Left lung (tissue), 10 donors: Measurements from ENCODE around the gene DNAAF9. TPM values are rescaled to one million over a fixed set of nuclear protein-coding genes. Genes with fewer than 3 reads are reported as not detected.

Source experiments
- ATAC-seq: fragments of 200-7000 bp; cut with Tn5 transposase; one replicate; pipeline ENCODE4 v1.9.1; 2020; ENCODE audit warnings: moderate library complexity
- DNase-seq, 4 donors: peaks; one replicate each; pipeline ENCODE4 v3.0.0-alpha.2; 2013 to 2020
- H3K27ac ChIP-seq, 2 donors: fragments of 200-600 bp; sonication (generic) in 1 of 2; one replicate each; pipeline versions ENCODE4 v1.5.0 to v1.8.0; 2020 to 2021
- H3K27me3 ChIP-seq, 2 donors: fragments of 200-600 bp; sonication (generic) in 1 of 2; one replicate each; pipeline versions ENCODE4 v1.5.0 to v1.8.0; 2020 to 2021
- H3K36me3 ChIP-seq, 2 donors: fragments of 200-600 bp; sonication (generic) in 1 of 2; one replicate each; pipeline versions ENCODE4 v1.5.0 to v1.8.0; 2020 to 2021
- H3K4me1 ChIP-seq, 2 donors: fragments of 200-600 bp; one replicate each; pipeline ENCODE4 v1.8.0; 2021
- H3K4me3 ChIP-seq, 2 donors: fragments of 200-600 bp; sonication (generic) in 1 of 2; one replicate each; pipeline versions ENCODE4 v1.5.0 to v1.8.0; 2020 to 2021; ENCODE audit warnings: mild to moderate bottlenecking in 1 of 2
- H3K9me3 ChIP-seq, 2 donors: fragments of 200-600 bp; sonication (generic) in 1 of 2; one replicate each; pipeline versions ENCODE4 v1.5.0 to v1.8.0; 2020 to 2021
- intact Hi-C, 2 donors: fragments of 100-400 bp; cut with DNase I; formaldehyde crosslinking; loops; one replicate each; pipeline versions ENCODE4 v1.11.2 to v1.14.2; 2022
- polyA plus RNA-seq, 6 donors: library from polyadenylated mRNA; unstranded; fragments of 120-200 nt; gene quantifications; one replicate each; pipeline ENCODE4 v1.2.1, GENCODE V29; 2013; ENCODE audit not compliant: insufficient read length in 6 of 6
- total RNA-seq, 2 donors: library from RNA; stranded (reverse); fragmentation: NEBNext Ultra II Directional; extraction: Animal tissue kit (Norgen Biotek cat#: 25700); gene quantifications; one replicate each; pipeline ENCODE4 v1.2.1, GENCODE V29; 2021
- TF ChIP-seq, protein P1 (sequence below), 2 donors: fragments of 200-600 bp; sonication (generic) in 1 of 2; IDR thresholded peaks; one replicate each; pipeline versions ENCODE4 v1.5.0 to v1.8.0; 2021; ENCODE audit warnings: antibody characterized with exemption in 2 of 2
- donor health status: DM: no; HTN: yes; CAD: no.
- donor health status: DM: no; HTN: no; CAD: no.

The DNAAF9 gene
- total and polyA plus RNA-seq, 8 donors, result 16.9 to 26.3 (median 25.0) TPM

DNA sequence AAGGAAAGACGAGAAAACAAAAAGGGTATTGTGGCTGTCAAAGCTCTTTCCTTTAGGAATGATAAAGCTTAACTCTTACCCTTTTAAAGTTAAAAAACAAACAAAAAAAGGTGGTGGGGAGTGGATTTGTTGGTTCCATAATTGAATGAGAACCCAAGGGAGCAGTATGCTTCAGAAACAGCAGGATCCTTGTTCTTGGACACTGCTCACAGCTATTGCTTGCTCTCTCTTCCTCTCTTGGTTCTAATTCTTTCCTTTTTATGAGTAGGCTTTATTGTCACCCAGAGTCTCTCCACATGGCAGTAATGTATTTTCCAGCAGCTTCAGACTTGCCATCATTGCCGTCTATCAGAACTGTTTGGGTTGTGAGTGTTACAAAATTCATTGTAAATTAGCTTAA lies 44.7 kb upstream of the DNAAF9 start:
- Histone ChIP-seq H3K4me1 (no peaks in the 10 kb centered on the region), H3K27ac (no peak overlapping the region), H3K27me3 (no peaks in the 10 kb centered on the region), H3K4me3 (no peak overlapping the region), H3K36me3 (no peaks in the 10 kb centered on the region), H3K9me3 (no peaks in the 10 kb centered on the region)
- intact Hi-C loops, result no loop called here
- TF ChIP-seq, protein P1, sequence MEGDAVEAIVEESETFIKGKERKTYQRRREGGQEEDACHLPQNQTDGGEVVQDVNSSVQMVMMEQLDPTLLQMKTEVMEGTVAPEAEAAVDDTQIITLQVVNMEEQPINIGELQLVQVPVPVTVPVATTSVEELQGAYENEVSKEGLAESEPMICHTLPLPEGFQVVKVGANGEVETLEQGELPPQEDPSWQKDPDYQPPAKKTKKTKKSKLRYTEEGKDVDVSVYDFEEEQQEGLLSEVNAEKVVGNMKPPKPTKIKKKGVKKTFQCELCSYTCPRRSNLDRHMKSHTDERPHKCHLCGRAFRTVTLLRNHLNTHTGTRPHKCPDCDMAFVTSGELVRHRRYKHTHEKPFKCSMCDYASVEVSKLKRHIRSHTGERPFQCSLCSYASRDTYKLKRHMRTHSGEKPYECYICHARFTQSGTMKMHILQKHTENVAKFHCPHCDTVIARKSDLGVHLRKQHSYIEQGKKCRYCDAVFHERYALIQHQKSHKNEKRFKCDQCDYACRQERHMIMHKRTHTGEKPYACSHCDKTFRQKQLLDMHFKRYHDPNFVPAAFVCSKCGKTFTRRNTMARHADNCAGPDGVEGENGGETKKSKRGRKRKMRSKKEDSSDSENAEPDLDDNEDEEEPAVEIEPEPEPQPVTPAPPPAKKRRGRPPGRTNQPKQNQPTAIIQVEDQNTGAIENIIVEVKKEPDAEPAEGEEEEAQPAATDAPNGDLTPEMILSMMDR (IDR thresholded peaks at IDR 0.05), result no peak
- DNase-seq (no peak), ATAC-seq (no peak)

DNA sequence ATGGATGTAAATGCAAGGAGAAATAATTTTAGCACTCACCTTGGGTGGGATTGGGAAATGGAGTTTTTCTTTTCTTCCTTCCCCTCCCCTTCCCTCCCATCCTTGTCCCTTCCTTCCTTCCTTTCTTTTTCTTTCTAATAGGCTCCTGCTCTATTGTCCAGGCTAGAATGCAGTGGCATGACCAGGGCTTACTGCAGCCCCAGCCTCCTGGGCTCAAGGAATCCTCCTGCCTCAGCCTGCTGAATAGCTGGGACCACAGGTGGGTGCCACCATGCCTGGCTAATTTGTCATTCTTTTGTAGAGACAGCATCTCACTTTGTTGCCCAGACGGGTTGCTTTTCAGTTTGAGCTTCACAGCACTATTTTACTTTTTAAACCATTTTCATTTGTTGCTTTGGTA lies 41.9 kb upstream of the DNAAF9 start:
- Histone ChIP-seq H3K27me3 (no peaks in the 10 kb centered on the region), H3K27ac (no peak overlapping the region), H3K9me3 (no peaks in the 10 kb centered on the region), H3K4me1 (no peaks in the 10 kb centered on the region), H3K36me3 (no peaks in the 10 kb centered on the region), H3K4me3 (no peak overlapping the region)
- intact Hi-C loops, result no loop called here
- DNase-seq (no peak), ATAC-seq (no peak)
- TF ChIP-seq, protein P1 (IDR thresholded peaks at IDR 0.05), result no peak

DNA sequence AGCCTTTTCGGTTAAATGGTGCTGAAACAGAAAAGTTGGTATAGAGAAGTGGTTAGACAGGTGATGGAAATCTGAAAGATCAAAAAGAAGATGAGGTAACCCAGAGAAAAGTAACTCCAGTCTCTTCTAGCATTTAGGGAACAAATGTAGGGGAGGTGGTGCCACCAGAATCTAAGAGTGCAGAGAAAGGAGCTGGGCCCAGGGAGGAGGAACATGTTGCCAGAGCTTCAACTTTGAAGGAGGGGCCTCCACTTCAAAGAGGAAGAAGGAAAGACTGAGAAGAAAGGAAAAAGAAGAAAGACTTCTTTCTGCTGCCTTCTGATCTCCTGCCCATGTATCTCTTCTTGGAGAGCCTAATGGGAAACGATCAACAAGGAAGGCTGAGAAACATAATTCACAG lies 39.9 kb upstream of the DNAAF9 start:
- H3K27me3 ChIP-seq, result no peaks in the 10 kb centered on the region
- H3K36me3 ChIP-seq, result no peaks in the 10 kb centered on the region
- intact Hi-C loops, result no loop called here
- H3K4me3 ChIP-seq, result no peak overlapping the region
- DNase-seq (no peak), ATAC-seq (no peak)
- H3K27ac ChIP-seq, result no peak overlapping the region
- no peaks in the 10 kb centered on the region for H3K4me1 ChIP-seq
- TF ChIP-seq, protein P1 (IDR thresholded peaks at IDR 0.05), result no peak
- H3K9me3 ChIP-seq, result no peaks in the 10 kb centered on the region

- Histone ChIP-seq H3K4me3 (no peak overlapping the region), H3K9me3 (no peaks in the 10 kb centered on the region), H3K27me3 (no peaks in the 10 kb centered on the region), H3K36me3 (no peaks in the 10 kb centered on the region), H3K27ac (no peak overlapping the region), H3K4me1 (no peaks in the 10 kb centered on the region)
- DNase-seq (no peak), ATAC-seq (no peak)
- intact Hi-C loops, result no loop called here
- TF ChIP-seq, protein P1 (IDR thresholded peaks at IDR 0.05), result no peak
Observed at GRCh38 chr20:3446779-3447178, 39.3 kb upstream of the DNAAF9 start.

DNA sequence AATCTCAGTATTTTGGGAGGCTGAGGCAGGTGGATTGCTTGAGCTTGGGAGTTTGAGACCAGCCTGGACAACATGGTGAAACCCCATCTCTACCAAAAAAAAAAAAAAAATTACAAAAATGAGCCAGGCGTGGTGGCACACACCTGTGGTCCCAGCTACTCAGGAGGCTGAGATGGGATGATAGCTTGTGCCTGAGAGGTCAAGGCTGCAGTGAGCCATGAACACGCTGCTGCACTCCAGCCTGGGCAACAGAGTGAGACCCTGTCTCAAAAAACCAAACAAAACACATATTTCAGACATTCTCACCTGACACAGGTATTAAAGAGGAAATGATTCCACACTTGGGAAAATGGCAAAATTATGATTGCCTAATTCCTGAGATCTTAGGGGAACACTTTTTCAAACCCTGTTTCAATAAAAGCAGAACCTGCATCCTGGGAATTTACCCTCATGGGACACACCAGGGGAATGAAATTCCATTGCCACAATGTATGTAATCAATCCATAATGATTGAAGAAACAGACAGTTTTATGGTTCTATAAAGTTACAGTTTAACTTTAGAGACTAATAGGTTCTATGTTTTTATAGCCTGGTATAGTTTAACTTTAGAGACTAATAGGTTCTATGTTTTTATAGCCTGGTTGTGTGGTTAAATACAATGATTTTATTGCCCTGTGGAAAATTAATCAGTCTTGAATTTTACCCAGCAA lies 29.6 kb upstream of the DNAAF9 start:
- Histone ChIP-seq H3K4me3 (no peak overlapping the region), H3K4me1 (no peaks in the 10 kb centered on the region), H3K36me3 (no peaks in the 10 kb centered on the region), H3K27ac (no peak overlapping the region), H3K9me3 (no peaks in the 10 kb centered on the region), H3K27me3 (no peaks in the 10 kb centered on the region)
- ATAC-seq (no peak), DNase-seq (no peak)
- TF ChIP-seq, protein P1 (IDR thresholded peaks at IDR 0.05), result no peak
- intact Hi-C loops, result no loop called here
